PFSK-1 (cell line): Measurements from ENCODE around the gene FYN.

Experiments used
- FOXP2 ChIP-seq: optimal IDR thresholded peaks from 2 replicates; pipeline ENCODE3; 2011; ENCODE audit warnings: borderline replicate concordance, control low read depth, inconsistent platforms; ENCODE audit not compliant: insufficient read depth; ENCODE audit errors: extremely low read length, extremely low read depth
- POLR2AphosphoS5 ChIP-seq: IDR thresholded peaks from 2 replicates; pipeline ENCODE4 v1.6.1; 2012; ENCODE audit warnings: low read depth, mild to moderate bottlenecking, control low read depth, low read length, moderate library complexity
- REST ChIP-seq, 2 experiments: IDR thresholded peaks; 2 replicates each; pipeline versions ENCODE4 v1.6.1 to v1.8.0; 2011 to 2012; ENCODE audit warnings: low read depth in 2 of 2, low read length in 2 of 2, control low read depth in 1 of 2, inconsistent platforms in 1 of 2, mild to moderate bottlenecking in 1 of 2, moderate library complexity in 1 of 2; ENCODE audit not compliant: insufficient read depth in 1 of 2
- SIN3A ChIP-seq: IDR thresholded peaks from 2 replicates; pipeline ENCODE4 v1.6.1; 2012; ENCODE audit warnings: mild to moderate bottlenecking, low read length, moderate library complexity, borderline replicate concordance; ENCODE audit not compliant: insufficient read depth
- TAF1 ChIP-seq: IDR thresholded peaks from 2 replicates; pipeline ENCODE4 v1.6.1; 2012; ENCODE audit warnings: low read length, control low read depth, borderline replicate concordance; ENCODE audit not compliant: insufficient read depth

GRCh38 chr6:111784433-111784832, 88.8 kb downstream of the FYN start:
- TF ChIP-seq REST (IDR thresholded peaks at IDR 0.05; ENCODE audit: insufficient read depth in 1 of 2, low read depth in 2 of 2, low read length in 2 of 2) (no peak), TAF1 (no peak), POLR2AphosphoS5 (0 out of 2 replicates have a peak, but pooled peaks have one; percentile 28), SIN3A (no peak), FOXP2 (no peak)
